Stimulated activated CD8-positive, alpha-beta memory T cell treated with anti-CD3 and anti-CD28 coated beads, Interleukin-7, amount 100 ng/mL, for 4 hours (primary cell): Measurements from ENCODE around the gene STUM.

Experiments
- DNase-seq, 2 donors: peaks; one replicate each; pipeline ENCODE4 v3.0.0-alpha.2; 2020; ENCODE audit warnings: low read depth in 2 of 2

STUM gene

GRCh38 chr1:226533220-226533619, 15.3 kb upstream of the STUM start:
- DNase-seq, result no peak

DNA sequence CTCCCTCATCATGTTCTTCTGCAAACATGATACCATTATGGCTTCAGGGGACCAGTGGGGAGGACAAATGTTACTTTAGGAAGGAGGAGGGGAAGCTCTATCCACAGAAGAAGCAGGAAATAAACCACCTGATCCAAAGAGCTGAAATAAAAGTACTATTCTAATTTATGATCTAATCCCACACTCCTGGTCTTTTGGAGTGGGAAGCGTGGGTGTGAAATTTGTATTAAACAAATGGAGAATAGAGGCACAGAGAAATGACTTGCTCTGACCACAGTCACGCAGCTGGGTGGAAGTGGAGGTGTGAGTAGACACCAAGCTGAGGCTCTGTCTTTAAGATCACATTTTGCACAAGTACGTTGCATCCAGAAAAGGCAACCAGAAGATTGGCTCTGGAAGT, 14.5 kb upstream of the STUM start:
- no peak for DNase-seq

DNA sequence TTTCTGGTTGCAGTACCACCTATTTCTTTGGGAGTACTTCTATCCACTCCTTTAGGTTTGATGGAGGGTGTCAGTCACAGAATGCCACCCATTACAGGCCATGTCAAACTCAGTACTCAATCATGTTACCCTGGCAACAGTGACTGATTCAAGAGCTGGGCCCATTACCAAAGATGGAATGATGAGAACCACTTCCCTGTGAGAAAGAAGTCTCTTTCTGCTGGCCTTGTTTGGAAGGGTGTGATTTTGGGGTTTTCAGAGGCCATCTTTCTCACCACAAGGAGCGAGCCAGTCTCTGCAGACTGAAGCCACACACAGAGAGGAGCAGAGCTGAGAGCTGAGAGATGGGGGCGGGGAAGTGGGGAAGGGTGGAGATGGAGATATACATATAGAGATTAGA, 13.9 kb upstream of the STUM start:
- DNase-seq, result no peak

GRCh38 chr1:226535666-226536065, 12.9 kb upstream of the STUM start:
- no peak for DNase-seq

GRCh38 chr1:226541231-226541630, 7.3 kb upstream of the STUM start:
- DNase-seq, result no peak

GRCh38 chr1:226541631-226542622, 6.6 kb upstream of the STUM start:
- DNase-seq, result no peak

DNA sequence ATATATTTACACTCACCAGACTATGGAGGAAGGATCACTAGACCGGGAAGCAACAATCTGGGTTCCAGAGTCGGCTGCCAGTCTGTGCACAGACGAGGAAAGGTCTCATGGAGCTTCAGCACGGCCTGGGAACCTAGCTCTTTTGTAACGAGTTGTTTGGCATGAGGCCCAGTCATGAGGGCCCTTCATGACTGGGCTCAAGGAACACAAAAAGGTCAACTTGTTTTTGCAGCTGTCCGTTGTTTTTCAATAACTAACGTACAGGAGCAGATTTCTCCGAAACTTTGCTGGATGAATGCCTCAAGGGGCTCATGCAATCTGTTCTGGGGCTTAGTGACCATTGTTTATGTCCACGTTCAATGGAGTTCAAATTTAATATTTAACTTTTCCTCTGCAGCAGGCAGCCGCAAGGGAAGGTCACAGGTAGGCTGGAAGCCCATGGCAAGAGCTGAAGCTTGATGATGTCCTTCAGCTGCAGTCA, 5.9 kb upstream of the STUM start:
- no peak for DNase-seq

DNA sequence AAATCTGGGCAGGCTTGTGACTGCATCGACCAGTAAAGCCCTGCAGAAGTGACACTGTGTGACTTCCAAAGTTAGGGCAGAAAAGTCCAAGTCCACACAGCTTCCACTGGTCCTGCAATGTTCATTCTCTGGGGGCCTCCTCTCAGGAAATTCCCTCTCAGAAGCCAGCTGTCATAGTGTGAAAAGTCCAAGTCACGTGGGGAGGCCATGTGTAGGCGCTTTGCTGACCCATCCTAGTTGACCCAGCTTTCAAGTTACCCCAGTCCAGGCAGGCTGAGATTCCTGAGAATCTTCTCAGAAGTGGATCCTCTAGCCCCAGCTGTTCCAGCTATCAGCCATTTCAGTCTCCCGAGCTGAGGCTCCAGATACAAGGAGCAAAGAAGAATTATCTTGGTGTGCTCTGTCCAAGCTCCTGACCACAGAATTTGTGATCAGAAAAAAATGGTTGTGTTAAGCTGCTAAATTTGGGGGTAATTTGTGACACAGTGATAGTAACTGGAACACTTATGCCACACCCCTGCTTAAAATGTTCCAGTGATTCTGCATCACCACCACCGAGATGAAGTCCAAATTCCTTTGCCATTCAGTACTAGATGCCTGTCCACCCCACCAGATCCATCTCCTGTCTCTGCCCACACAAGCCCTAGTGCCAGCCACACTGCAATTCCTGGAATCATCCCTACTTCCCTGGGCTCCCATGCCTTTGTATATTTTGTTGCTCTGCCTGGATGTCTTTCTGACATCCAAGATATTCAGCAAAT, 2.5 kb upstream of the STUM start:
- no peak for DNase-seq

GRCh38 chr1:226546926-226547325, 1.6 kb upstream of the STUM start:
- no peak for DNase-seq

- DNase-seq, result peak; percentile 25 to 45
Measured at GRCh38 chr1:226547754-226548191, 791 bp upstream of the STUM start.

- DNase-seq, result no peak
Measured at GRCh38 chr1:226549094-226549936, 751 bp downstream of the STUM start.

DNA sequence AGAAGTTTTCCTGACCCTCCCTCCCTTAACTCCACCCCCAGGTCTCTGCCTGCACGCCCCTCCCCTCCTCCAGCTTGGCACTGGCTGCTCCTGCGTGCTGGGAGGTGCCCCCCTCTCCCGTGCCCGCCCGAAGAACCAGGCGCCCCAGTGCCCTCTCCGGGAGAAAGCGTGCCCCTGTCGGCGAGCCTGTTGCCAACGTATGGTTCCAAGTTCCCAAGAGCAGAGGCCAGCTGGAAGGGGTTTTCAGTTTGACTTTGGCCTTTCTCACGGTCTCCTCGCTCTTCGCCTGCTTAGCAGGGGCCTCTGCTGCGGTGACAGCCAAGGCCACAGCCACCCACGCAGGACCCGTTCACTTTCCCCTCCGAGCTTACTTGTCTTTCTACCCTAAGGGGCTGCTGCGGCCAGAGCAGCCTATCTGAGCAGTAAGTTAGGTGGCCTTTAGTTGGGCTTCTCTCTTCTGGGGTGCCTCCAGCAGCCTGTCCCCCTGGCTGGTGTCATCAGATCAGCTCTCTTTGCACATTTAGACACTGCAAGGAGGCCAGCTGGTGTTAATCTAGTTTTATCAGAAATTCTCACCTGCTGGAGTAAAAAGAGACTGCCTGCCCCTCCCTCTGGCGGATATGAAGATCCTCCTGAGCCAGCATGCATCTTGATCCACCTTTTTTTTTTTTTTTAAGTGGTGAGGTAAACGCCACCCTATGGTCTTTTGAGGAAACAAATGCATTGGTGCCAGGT, 1.5 kb downstream of the STUM start:
- no peak for DNase-seq

DNA sequence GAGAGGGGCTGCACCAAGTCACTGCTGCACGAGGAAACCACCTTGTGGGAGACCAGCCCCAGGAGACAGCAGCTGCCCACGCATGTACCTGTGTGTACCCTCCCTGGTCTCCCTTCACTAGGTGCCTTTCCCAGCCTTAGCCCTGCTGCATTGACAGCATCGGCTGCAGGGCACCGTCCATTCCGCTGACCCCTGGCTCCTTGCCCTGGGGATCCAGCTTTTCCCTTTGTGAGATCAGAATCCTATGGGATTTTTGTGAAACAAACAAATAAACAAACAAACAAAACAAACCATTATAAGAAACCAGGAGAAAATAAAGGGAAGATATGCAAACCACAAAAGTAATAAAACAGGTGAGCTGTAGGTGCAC, 2.1 kb downstream of the STUM start:
- DNase-seq, result no peak

- no peak for DNase-seq
Measured at GRCh38 chr1:226551299-226551698, 2.7 kb downstream of the STUM start.

DNA sequence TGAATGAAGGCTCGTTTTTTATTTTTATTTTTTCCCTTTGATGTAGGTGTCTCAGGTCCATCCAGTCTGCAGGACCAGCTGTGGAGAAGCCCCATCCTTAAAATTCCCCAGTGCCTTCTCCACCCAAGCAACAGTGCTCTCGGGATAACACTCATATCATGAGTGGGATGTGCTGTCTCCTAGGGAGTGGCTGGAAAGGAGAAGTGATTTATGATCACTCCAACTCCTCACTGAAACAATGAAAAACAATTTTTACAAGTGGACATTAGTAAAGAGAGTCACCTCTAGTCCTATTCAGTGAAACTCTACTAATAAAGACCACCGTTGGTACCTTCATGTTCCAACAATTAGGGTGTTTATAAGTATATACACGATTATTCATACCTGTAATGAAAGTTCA, 3.5 kb downstream of the STUM start:
- DNase-seq, result no peak

DNA sequence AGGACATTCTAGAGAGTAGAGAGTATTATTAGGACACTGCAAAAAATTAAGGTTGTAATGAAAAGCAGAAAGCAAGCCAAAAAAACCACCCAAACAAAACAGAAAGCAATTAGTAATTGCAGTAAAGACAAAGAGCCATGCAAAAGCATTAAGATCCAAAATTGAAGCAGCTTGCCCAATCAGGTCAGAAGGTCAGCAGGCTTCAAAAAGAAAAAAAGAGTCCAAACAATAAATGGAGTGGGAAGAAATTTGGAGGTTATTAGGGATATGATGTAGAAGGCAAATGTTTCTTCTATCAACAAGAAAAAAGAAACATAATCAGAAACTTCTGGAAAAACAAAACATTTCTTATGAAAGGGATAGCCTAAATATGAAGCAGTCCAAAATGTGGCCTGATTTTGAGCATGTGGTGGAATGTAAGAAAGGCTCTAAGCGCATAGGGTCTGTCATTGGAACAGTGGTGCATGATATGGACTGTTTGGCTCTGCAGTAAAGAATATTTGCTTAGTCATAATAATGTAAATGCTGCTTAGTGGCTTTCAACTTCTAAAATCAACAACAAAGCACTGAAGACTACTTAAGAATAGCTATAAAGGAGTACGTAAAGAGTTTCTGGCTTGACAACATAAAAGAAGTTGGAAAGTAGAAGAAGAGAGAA, 4.8 kb downstream of the STUM start:
- no peak for DNase-seq

DNA sequence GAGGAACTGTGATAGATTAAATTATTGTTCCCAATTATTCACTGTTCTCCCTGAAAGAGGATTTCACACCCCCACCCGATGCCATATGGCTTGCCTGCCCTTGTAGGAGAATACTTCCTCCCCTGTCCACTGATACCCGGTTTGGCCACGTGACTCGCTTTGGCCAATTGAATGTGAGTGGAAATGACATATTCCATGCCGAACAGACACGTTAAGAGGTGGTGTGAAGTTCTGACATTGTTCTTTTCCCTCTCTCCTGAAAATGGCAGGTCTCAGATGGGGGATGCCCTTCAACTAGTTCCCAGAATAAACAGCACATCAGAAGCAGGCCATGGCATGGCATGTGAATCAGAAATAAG, 5.3 kb downstream of the STUM start:
- DNase-seq, result no peak

GRCh38 chr1:226555092-226555491, 6.5 kb downstream of the STUM start:
- no peak for DNase-seq

DNA sequence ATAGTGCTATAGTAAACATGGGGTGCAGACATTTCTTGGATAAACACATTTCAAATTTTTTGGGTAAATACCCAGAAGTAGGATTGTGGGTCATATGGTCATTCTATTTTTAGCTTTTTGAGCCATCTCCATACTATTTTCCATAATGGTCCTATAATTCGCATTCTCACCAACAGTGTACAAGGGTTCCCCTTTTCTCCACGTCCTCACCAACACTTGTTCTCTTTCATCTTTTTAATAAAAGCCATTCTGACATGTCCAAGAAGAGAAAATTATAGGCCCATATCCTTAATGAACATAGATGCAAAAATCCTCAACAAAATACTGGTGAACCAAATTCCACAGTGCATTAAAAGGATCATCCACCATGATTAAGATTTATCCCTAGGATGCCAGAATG, 8.9 kb downstream of the STUM start:
- DNase-seq, result no peak

DNA sequence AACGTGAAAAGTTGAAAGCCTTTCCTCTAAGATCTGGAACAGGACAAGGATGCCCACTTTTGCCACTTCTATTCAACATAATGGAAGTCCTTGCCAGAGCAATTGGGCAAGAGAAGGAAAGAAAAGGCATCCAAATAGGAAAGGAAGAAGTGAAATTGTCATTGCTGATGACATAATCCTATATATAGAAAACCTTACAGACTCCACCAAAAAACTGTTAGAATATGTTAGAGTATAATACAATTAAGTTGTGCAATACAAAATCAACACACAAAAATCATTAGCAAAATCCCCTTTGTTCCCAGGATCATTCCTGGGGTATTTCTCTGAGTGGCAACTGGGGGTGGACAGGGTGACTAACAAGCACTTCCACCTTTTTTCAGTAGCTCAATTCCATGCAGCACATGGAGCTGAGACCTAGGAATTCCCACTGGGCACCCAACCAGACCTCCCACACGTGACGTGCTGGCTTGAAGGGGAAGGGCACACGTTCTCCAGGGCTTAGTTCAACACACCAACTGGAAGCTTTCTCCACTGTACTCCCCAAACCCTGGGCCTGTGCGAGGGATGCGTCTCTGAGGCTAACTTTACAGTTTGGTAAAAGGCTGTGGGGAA, 9.6 kb downstream of the STUM start:
- DNase-seq, result no peak
